Measurements from ENCODE around the gene ENTPD6. TPM values are rescaled to one million over a fixed set of nuclear protein-coding genes. Genes with fewer than 3 reads are reported as not detected.

The ENTPD6 gene
- total and polyA plus RNA-seq, 2 donors (not counting 1 experiment from before 2014, with no cell fraction given) = 64.4 to 79.8 TPM

DNA sequence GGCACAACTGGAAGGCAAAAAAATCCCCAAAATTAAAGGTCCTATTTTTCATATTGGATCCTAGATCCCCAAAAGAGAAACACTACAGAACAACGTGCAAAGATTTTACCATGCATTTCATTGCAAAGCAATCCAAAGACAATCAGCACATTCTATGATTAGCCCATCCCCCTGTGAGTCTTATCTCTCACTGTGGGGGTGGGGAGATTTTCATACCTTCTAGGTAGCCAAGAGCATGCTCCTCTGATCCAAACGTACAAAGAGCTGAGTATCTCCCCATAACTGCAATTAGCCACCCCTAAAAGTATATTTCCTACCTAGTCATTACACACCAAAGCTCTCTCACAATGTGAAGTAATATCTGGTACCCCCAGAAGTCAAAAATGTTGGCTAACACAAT lies 22.2 kb upstream of the ENTPD6 start:
- H3K27ac Mint-ChIP-seq = no peak overlapping the region
- H3K4me1 Mint-ChIP-seq = no peaks in the 10 kb centered on the region
- intact Hi-C loops (cut with micrococcal nuclease) = no loop called here

DNA sequence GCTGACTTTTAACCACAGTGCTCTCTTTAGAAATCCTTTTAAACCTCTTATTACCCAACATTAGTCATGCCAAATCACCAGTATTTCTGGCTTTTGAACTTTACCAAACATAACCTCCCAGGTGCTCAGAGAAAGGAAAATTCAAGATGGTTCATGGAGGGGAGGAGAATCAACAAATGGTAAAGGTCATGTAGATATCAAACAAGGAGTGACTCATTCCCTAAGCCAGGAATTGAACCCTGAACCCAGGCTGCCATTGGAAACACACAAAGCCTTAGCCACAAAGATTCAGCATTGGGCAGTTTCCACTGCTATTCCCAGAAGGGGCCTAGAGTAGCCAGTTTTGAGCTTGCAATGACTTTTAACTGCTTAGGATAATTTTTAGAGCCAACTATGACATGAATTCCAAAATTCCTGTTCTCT lies 21.6 kb upstream of the ENTPD6 start:
- Histone ChIP-seq H4K20me1 (ENCODE audit: control insufficient read depth, insufficient read depth, low read length, poor library complexity, severe bottlenecking) (no peaks in the 10 kb centered on the region), H3K4me1 (ENCODE audit: control insufficient read depth in 2 of 2, insufficient read depth in 2 of 2, low read length in 2 of 2) (no peaks in the 10 kb centered on the region), H3K4me3 (ENCODE audit: control extremely low read depth in 1 of 5, extremely low read depth in 1 of 5, insufficient read depth in 1 of 5, low read depth in 2 of 5, low read length in 4 of 5) (no peak overlapping the region), H2AFZ (ENCODE audit: insufficient read depth, low read depth, low read length, poor library complexity, severe bottlenecking) (no peak overlapping the region), H3K79me2 (ENCODE audit: control insufficient read depth, insufficient read depth, low read length) (no peaks in the 10 kb centered on the region), H3K9me3 (ENCODE audit: control extremely low read depth in 1 of 3, control insufficient read depth in 2 of 3, insufficient read depth in 1 of 3, low read length in 2 of 3) (no peaks in the 10 kb centered on the region), H3K9ac (ENCODE audit: low read length) (no peak overlapping the region), H3K36me3 (replicated peaks in 1 of 2; ENCODE audit: control extremely low read depth in 1 of 2, control insufficient read depth in 1 of 2, extremely low read depth in 1 of 2, insufficient read depth in 2 of 2, low read length in 1 of 2) (no peaks in the 10 kb centered on the region), H3K27me3 (replicated peaks in 1 of 4; ENCODE audit: control extremely low read depth in 1 of 4, control insufficient read depth in 3 of 4, insufficient read depth in 4 of 4, low read length in 3 of 4) (no peaks in the 10 kb centered on the region), H3K4me2 (replicated peaks; ENCODE audit: low read depth, low read length, poor library complexity, severe bottlenecking) (no peak overlapping the region), H3K27ac (ENCODE audit: low read length in 2 of 2) (no peak overlapping the region)
- DNase-seq = no peak
- TF ChIP-seq CTCF (IDR thresholded peaks at IDR 0.05) = no peak
- TF ChIP-seq EZH2 (IDR thresholded peaks at IDR 0.05; ENCODE audit: borderline replicate concordance, insufficient read depth, low read depth, low read length, poor library complexity, severe bottlenecking) = no peak
- POLR2A ChIA-PET = no interaction called here
- no peaks in the 10 kb centered on the region for H3K4me1 Mint-ChIP-seq
- H3K27ac Mint-ChIP-seq = no peak overlapping the region
- ATAC-seq (ENCODE audit: low read depth) = no peak
- CTCF ChIA-PET = no interaction called here
- H3K4me3 Mint-ChIP-seq = no peak overlapping the region
- H3K9me3 Mint-ChIP-seq (ENCODE audit: insufficient read depth) = no peaks in the 10 kb centered on the region
- H3K27me3 Mint-ChIP-seq = peaks cover 4% of the 10 kb centered on the region
- intact Hi-C loops (cut with micrococcal nuclease) = no loop called here

More for the DNA sequence above, 22.2 kb upstream of the ENTPD6 start:
- Histone ChIP-seq H3K36me3 (replicated peaks in 1 of 2; ENCODE audit: control extremely low read depth in 1 of 2, control insufficient read depth in 1 of 2, extremely low read depth in 1 of 2, insufficient read depth in 2 of 2, low read length in 1 of 2) (no peaks in the 10 kb centered on the region), H3K4me3 (ENCODE audit: control extremely low read depth in 1 of 5, extremely low read depth in 1 of 5, insufficient read depth in 1 of 5, low read depth in 2 of 5, low read length in 4 of 5) (no peak overlapping the region), H3K9me3 (ENCODE audit: control extremely low read depth in 1 of 3, control insufficient read depth in 2 of 3, insufficient read depth in 1 of 3, low read length in 2 of 3) (no peaks in the 10 kb centered on the region), H3K4me1 (ENCODE audit: control insufficient read depth in 2 of 2, insufficient read depth in 2 of 2, low read length in 2 of 2) (no peaks in the 10 kb centered on the region), H3K27ac (ENCODE audit: low read length in 2 of 2) (no peak overlapping the region), H3K4me2 (replicated peaks; ENCODE audit: low read depth, low read length, poor library complexity, severe bottlenecking) (no peak overlapping the region), H2AFZ (ENCODE audit: insufficient read depth, low read depth, low read length, poor library complexity, severe bottlenecking) (no peak overlapping the region), H3K79me2 (ENCODE audit: control insufficient read depth, insufficient read depth, low read length) (no peaks in the 10 kb centered on the region), H4K20me1 (ENCODE audit: control insufficient read depth, insufficient read depth, low read length, poor library complexity, severe bottlenecking) (no peaks in the 10 kb centered on the region), H3K27me3 (replicated peaks in 1 of 4; ENCODE audit: control extremely low read depth in 1 of 4, control insufficient read depth in 3 of 4, insufficient read depth in 4 of 4, low read length in 3 of 4) (no peaks in the 10 kb centered on the region), H3K9ac (ENCODE audit: low read length) (no peak overlapping the region)
- Mint-ChIP-seq H3K9me3 (ENCODE audit: insufficient read depth) (no peaks in the 10 kb centered on the region), H3K4me3 (no peak overlapping the region), H3K27me3 (peaks cover 9% of the 10 kb centered on the region)
- ATAC-seq (ENCODE audit: low read depth) (no peak), DNase-seq (no peak)
- TF ChIP-seq CTCF (IDR thresholded peaks at IDR 0.05) (no peak), EZH2 (IDR thresholded peaks at IDR 0.05; ENCODE audit: borderline replicate concordance, insufficient read depth, low read depth, low read length, poor library complexity, severe bottlenecking) (no peak)
- POLR2A ChIA-PET = no interaction called here
- CTCF ChIA-PET = interaction anchor here (0.6 kb wide), 1 partner anchor 1059 kb away, joined by 3 read pairs; no protein-coding TSS in a partner anchor
- 80% methylated on average over 1 of the region's 2 CpGs for WGBS (ENCODE audit: insufficient coverage)

All from B cell (primary cell).